GM18951 (cell line): ENCODE measurements around the gene KIF12.

Experiments used
- POLR2A ChIP-seq: IDR thresholded peaks from 4 replicates; pipeline ENCODE4 v1.6.1; 2011; ENCODE audit warnings: mild to moderate bottlenecking; ENCODE audit not compliant: insufficient read length, insufficient read depth; ENCODE audit errors: extremely low read depth
- in situ Hi-C: fragments of 300-500 bp; cut with MboI; formaldehyde crosslinking; loops from one replicate; pipeline ENCODE4 v1.12.0; 2022; ENCODE audit warnings: low sequenced_read_pairs, mixed read lengths, inconsistent platforms; ENCODE audit not compliant: unreplicated experiment

The KIF12 gene

DNA sequence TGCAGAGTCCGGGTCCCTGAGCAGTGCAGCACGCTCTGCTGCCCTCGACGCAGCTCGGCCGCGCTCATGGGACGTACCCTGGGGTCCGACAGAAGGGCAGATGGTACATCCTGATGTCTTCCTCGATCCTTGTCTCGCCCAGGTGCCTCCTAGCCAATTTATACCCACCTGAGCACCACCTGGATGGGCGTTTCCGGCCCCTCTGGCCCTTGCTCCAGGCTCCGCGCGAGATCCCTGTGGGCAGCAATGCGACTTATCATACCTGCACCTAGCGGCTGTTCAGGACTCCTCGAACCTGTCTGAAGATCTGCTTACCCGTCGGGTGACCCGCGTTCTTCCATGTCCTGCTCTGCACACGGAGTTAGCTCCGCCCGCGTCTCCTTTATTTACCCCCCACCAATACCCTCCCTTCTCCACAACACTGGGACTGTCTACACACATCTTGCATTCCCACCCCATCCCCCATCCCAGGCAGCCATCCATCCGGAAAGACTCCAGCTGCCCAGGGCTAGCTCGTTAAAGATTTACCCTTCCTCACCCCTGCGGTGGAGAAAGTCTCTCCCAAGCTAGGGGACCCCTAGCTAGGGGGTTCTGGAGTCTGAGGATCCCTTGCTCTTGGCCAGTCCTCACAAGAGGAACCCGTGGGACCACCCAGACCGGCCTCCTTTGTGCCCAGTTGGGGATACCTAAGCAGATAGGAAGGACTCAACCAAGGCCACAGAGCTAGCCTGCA is at the start of gene KIF12:
TSS of gene KIF12 (minus strand) at position 357 of the 733 bp plus-strand sequence. CDS start at position 341, 16 bp downstream.
- no peak for TF ChIP-seq POLR2A
- in situ Hi-C loops, result no loop called here

DNA sequence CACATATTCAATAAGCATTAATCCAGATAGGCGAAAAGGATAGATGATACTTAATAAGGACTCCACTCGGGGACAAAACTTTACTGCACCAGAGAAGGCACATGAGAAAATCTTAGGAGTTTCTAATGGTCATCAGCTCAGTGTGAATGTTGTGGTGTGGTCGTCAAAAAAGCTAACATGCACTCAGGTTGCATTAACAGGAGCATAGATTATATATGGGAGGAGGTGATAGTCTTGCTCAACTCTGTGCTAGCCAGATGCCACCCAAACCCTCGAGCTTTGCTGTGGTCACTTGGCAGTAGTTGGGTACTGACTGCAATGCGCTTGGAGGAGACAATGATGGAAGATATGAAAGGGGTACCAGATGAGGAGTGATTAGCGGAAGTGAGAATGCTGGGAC is 47.6 kb upstream of the KIF12 start:
- no peak for TF ChIP-seq POLR2A
- in situ Hi-C loops, result no loop called here

DNA sequence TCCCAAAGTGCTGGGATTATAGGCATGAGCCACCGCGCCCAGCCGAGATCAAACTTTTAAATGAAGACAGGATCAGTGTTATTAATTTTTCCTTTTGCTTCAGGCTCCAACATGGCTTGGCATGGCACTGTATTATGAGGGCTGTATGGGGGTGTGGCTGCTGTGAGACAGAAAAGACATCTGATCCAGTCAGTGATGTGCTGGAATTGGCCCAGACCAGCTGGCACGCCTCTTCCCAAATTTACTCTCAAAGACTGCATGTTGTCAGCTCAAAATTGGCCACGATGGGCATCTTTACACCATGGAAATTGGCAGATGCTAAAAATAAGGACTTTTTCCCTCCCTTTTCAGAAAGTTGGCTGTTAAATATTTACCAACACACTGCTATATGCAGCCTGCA is 44.1 kb upstream of the KIF12 start:
- no peak for TF ChIP-seq POLR2A
- in situ Hi-C loops, result no loop called here

DNA sequence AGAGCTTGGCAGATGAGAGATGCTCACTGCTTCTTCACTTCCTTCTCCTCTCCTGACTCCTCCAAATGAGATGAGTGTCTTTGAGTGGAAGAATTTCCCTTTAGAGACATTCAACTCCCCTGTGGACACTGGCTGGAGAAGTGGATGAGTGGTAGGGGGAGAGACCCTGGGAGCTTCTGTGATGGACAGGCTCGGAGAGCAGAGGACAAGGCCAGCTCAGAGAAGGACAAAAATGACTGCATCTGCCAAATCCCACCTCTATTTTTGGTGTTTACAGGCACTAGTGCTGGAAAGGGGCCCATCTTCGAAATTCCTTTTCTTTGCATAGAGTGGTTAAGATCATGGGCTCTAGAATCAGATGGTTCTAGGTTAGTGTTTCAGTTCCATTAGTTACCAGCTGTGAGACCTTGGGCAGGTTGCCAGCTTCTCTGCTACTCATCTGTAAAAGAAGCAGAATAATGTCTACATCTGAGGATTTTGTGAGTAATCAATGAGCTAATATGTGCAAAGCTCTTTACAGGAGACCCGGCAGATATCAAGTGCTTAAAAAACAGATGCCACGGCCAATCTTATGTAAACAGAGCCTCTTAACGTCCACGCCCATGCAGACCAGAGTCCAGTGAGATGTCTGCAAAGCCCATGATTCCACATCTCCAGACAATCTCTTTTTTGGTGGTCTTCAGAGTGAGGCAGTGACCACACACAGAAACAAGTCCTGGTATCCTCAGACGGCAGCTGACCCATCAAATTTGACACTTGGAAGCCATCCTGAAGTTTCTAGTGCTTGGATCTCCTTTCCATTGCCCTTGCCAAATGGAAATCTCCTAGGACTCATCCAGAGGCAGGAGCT is 42.7 kb upstream of the KIF12 start:
- in situ Hi-C loops, result no loop called here
- TF ChIP-seq POLR2A, result no peak

DNA sequence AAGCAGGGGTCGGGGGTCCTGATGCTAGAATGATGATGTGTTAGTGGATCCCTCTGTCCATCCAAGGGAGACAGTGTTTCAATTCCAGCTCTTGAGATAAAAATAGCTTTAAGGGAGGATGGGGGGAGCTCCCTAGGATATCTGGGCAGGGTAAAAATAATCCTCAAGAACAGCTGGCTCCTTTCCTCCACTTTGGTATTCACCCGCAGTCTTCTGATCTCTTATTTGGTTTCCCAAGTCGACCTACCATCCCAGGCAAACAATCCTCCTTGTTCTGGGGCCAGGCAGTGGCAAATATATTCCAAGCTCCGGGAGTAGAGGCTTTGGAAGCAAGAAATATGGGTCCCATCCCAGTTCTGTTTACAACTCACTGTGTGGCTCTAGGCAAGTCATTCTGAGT is 41.8 kb upstream of the KIF12 start:
- no peak for TF ChIP-seq POLR2A
- in situ Hi-C loops, result no loop called here

DNA sequence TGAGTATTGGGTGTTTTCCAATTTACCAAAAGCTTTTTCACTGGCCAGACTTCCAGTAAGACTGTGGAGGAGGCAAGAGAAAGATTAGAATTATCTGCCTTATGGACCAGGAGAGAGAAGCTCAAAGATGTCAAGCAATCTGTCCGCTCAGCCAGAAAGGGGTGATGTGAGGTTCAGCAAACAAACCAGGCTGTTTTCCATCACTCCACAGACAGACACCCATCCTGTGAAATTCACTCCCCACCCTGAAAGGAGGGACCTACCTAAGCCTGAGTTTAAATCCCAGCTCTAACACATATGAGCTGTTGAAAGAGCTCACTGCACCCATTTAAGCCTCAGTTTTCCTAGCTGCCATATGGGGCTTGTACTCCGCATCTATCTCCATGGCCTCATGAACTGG is 41.3 kb upstream of the KIF12 start:
- in situ Hi-C loops, result no loop called here
- TF ChIP-seq POLR2A, result no peak

DNA sequence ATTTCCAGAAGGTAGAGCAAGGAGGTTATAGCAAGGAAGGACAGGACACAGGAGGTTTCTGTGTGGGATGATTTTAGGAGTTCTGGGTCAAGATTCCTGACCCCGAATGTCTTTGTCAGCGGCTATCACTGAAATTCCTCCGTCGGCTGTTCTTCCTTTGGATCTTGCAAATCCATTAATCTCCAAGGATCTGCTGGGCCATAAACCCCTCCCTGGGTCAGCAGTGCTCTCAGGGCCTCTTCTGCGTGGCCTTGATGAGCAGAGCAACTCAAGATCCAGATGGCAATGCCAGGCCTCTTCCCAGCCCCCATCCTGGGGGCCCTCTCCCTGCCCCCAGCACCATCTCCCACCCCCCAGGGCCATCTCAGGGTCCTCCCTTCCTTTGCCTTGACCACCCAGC is 40.0 kb upstream of the KIF12 start:
- TF ChIP-seq POLR2A, result no peak
- in situ Hi-C loops, result no loop called here

DNA sequence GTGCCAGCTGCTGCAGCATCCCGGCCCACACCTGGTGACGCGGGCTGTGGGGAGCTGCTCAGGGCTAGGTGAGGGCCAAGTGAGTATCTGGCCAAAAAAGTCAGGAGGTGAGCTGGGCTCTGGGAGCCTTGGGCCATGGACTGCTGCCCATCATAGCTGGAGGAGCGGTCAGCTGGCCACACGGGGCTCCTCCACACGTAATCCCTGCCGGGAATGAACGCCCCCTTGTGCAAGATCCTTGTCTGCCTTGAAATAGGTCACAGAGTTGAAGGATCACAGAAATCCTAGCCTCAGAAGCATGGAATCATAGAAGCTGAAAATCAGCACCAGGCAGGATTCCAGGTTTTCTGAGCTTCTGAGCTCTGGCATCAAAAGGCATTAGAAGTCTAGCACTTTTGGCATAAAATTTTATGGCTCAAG is 39.5 kb upstream of the KIF12 start:
- in situ Hi-C loops, result no loop called here
- TF ChIP-seq POLR2A, result no peak

DNA sequence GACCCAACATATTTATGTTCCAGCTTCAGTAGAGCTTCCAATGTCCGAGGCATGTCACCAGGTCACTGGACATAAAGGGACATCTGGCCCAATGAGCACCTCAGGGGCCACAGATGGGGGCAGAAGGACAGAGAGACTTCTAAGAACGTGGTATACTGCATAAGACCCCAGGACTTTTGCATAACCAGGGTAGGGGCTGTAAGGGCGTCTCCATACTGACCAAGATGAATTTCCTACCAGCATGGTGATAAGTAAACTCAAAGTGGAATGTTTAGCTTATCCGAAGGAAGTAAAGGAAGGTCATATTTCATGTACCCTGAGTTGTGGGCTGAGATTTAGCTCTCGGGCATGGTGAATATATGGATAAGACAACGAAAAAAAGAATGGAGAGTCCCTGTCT is 38.7 kb upstream of the KIF12 start:
- in situ Hi-C loops, result no loop called here
- no peak for TF ChIP-seq POLR2A

DNA sequence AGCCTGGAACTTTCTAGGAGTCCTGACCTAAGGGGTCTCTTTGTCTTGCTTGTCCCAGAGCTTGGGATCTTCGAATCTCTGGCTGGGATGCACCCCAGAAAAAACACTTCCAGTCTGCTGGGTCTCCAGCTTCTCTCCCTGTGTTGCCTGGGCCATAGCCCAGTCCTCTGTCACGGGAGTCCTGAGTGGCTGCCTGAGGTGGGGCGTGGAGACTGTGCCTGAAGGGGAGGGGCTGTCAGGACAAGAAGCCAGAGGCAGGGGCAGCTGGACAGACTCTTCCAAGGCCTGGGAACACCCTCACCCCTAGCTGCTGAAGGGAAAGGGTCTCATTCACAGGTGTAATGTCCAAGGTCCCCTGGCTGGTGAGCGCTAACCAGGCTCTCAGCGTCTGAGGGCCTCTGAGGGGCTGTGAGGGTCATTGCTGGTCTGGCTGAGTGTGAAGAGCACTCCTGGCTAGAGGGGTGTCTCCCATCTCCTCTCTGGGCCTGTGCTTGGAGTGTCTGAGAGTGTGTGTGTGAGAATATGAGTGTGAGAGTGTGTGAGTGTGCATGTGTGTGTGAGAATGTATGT is 35.8 kb upstream of the KIF12 start:
- no peak for TF ChIP-seq POLR2A
- in situ Hi-C loops, result no loop called here

DNA sequence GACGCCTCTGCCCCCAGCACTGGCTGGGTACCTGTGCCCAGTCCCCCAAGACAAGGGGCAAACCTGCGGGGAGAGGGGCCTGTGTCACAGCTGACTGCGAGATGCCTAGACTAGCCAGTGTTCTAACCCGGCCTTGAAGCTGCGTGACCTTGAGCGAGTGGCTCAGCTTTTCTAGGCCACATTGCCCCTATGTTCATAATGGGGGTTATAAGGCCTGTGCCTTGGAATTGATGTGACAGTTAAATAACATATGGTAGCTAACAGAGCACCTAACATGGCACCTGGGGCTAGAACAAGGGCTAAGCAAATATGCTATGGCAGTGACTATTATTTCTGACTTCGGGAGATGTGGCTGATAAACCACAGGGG is 33.4 kb upstream of the KIF12 start:
- no peak for TF ChIP-seq POLR2A
- in situ Hi-C loops, result no loop called here

DNA sequence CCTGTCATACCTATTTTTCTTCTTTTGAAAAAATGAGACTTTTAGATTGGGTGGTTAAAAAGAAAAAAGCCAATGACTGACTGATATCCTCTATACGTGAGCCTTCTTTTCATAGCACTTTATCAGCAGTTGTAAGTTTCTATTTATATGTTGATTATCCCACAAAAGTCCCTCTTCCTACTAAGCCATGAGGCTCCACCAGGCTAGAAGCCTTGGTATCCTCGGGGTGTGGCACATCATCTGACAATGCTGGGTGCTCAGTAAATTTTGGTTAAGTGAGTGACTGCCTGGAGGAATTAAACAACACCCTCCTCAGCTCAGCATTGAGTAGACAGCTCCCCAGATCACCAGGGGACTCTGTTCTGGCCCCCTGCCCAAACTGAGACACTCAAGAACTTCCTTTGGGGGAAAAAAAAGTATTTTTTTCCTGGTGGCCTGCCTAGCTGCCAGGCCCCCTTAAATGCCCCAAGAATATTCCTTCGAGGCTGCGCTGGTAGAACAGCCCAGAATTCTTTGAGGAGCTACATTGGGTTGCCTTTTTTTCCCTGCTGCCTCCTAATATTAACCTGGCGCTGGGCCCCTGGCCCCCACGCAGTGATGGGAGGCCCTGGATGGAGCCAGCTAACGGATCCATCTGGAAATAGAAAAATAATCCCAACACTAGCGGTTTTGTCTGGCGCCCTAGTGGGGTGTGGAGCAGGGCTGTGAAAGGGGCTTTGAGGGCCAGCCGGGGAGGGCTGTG is 32.9 kb upstream of the KIF12 start:
- TF ChIP-seq POLR2A, result no peak
- in situ Hi-C loops, result no loop called here

DNA sequence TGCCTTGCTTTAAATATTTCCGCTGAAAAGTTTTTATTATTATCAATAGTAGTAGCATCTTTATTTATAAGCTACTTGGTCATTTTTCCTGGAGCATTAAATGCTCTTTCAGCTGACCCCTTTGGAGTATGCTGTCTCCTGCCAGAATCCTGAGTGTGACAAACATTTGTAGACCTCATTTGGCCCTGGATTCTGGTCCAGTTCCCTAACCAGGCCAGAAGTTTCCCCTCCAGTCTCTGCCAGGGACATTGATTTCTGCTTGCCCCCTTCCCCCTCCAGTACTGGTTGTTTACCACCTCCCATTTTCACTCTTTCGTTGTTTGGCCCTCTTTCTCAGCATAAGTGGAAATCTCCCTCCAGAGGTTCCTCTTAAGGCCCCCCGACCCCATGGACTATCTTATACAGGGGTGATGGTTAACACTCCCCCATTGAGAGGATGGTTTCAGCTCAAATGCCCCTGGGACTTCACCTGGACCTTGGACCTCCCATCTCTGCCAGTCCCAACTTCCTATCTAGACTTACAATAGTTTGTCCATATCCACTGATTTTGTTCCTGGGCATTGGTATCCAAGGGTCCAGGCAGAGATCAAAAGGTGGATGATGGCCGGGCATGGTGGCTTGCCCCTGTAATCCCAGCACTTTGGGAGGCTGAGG is 31.7 kb upstream of the KIF12 start:
- in situ Hi-C loops, result no loop called here

More for the DNA sequence above, 31.7 kb upstream of the KIF12 start:
- no peak for TF ChIP-seq POLR2A
